AML-193 (cell line): ENCODE measurements around the gene DLG2.
"Not testable (repeated sequence)": the region's sequence is repeated elsewhere in the genome, so short reads cannot be mapped to it uniquely, and the experiment has no call there.

Experiments
- DNase-seq, 2 experiments: peaks; one replicate each; lab custom pipeline; 2025; lab: John Stamatoyannopoulos, UW

The DLG2 gene

GRCh38 chr11:83642500-83642899 lies 1984.6 kb downstream of the DLG2 start:
- no peak for DNase-seq

GRCh38 chr11:83641511-83641910 lies 1985.6 kb downstream of the DLG2 start:
- DNase-seq = no peak

GRCh38 chr11:83639995-83640758 lies 1987.0 kb downstream of the DLG2 start:
- DNase-seq = no peak

- DNase-seq = no peak
Measured at GRCh38 chr11:83635166-83635565, 1992.0 kb downstream of the DLG2 start.

- DNase-seq = no peak
Measured at GRCh38 chr11:83630211-83630610, 1996.9 kb downstream of the DLG2 start.

GRCh38 chr11:83629775-83630174 lies 1997.4 kb downstream of the DLG2 start:
- DNase-seq = no peak

- no peak for DNase-seq
Measured at GRCh38 chr11:83628622-83629355, 1998.4 kb downstream of the DLG2 start.

- no peak for DNase-seq
Measured at GRCh38 chr11:83625336-83625735, 2001.8 kb downstream of the DLG2 start.

- no peak for DNase-seq
Measured at GRCh38 chr11:83617671-83618070, 2009.5 kb downstream of the DLG2 start.

GRCh38 chr11:83613767-83614121 lies 2013.4 kb downstream of the DLG2 start:
- DNase-seq = no peak

GRCh38 chr11:83612891-83613766 lies 2014.0 kb downstream of the DLG2 start:
- DNase-seq = no peak

GRCh38 chr11:83611600-83611999 lies 2015.5 kb downstream of the DLG2 start:
- DNase-seq = no peak

GRCh38 chr11:83611031-83611430 lies 2016.1 kb downstream of the DLG2 start:
- DNase-seq = no peak

- no peak for DNase-seq
Measured at GRCh38 chr11:83609191-83609590, 2018.0 kb downstream of the DLG2 start.

- DNase-seq = no peak
Measured at GRCh38 chr11:83608571-83608970, 2018.6 kb downstream of the DLG2 start.

GRCh38 chr11:83601914-83602527 lies 2025.1 kb downstream of the DLG2 start:
- no peak for DNase-seq

GRCh38 chr11:83601201-83601913 lies 2025.8 kb downstream of the DLG2 start:
- no peak for DNase-seq

- DNase-seq = no peak
Measured at GRCh38 chr11:83600661-83601060, 2026.5 kb downstream of the DLG2 start.

- no peak for DNase-seq
Measured at GRCh38 chr11:83599066-83599465, 2028.1 kb downstream of the DLG2 start.

- not testable (repeated sequence) for DNase-seq
Measured at GRCh38 chr11:83587797-83588196, 2039.3 kb downstream of the DLG2 start.

GRCh38 chr11:83583757-83584366 lies 2043.3 kb downstream of the DLG2 start:
- no peak for DNase-seq
